Measurements from ENCODE around the gene DPM3.
"Not testable (repeated sequence)": the region's sequence is repeated elsewhere in the genome, so short reads cannot be mapped to it uniquely, and the experiment has no call there.

The DPM3 gene

GRCh38 chr1:155139895-155140629, at the start of gene DPM3:
Gene DPM3 (minus strand): TSS chr1:155140531. CDS start chr1:155140240, 291 bp downstream.
- DNase-seq = peak; percentile 69

DNA sequence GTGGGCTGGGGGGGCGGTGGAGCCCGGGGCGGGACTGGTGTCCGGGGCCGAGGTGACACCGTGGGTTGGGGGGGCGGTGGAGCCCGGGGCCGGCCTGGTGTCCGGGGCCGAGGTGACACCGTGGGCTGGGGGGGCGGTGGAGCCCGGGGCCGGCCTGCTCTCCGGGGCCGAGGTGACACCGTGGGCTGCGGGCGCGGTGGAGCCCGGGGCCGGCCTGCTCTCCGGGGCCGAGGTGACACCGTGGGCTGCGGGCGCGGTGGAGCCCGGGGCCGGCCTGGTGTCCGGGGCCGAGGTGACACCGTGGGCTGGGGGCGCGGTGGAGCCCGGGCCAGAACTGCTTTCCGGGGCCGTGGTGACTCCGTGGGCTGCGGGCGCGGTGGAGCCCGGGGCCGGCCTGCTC, 49.6 kb upstream of the DPM3 start:
- not testable (repeated sequence) for DNase-seq

DNA sequence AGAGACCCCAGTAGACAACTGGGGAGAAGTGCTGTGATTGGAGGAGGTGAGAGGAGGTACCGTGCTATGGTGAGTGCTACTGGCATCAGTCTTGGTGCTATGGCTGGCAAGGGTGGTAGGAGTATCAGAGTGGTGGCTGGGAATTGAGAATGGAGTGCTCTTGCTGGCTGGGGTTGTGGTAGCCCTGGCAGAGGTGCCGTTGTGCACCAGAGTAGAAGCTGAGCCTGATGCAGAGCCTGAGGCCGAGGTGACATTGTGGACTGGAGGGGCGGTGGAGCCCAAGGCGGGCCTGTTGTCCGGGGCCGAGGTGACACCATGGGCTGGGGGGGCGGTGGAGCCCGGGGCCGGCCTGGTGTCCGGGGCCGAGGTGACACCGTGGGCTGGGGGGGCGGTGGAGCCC, 47.9 kb upstream of the DPM3 start:
- DNase-seq = no peak

GRCh38 chr1:155187456-155187891, 47.1 kb upstream of the DPM3 start:
- no peak for DNase-seq

- DNase-seq = peak; percentile 63
Observed at GRCh38 chr1:155186794-155187455, 46.6 kb upstream of the DPM3 start.

DNA sequence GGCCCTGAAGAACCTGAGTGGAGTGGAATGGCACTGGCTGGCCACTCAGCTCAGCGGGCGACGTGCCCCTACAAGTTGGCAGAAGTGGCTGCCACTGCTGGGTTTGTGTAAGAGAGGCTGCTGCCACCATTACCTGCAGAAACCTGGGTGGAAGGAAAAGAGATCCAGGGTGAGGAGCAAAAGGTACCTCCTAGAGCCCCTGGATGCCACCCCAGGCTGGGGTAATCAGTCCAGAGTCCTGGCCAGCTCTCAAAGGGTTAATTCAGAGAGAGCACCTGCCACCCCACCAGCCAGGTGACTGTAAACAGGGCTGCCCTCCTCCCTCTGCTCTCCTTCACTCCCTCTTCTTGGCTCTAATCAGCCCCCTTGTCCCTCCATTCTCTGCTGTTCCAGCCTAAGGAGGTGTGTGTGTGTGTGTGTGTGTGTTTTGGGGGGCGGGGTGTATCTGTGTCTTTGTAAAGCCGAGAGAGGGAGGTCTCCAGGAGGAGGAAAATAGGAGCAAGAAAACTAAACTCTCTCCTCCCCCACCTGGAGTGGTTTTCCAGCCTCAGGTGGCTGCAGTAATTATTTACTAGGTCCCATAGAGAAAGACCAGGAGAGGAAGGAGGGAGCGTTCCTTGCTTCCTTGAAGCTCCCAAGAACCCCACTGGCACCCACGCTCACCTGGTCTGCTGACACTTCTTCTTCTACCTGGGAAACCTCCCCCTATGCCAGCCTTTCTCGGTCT, 45.9 kb upstream of the DPM3 start:
- peak; percentile 63 for DNase-seq

DNA sequence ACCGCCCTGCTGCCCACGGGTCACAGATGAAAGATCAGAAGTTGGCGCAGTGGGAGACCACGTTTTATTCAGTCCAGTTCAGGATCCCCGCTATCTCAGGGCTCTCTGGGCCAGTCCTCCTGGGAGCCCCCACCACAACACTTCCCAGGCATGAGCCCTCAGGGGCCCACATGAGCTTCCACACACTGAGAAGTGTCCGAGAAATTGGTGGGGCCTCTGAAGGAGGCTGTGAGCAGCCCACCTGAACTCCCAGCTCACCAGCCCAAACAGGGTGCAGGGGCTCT, 45.4 kb upstream of the DPM3 start:
- no peak for DNase-seq

DNA sequence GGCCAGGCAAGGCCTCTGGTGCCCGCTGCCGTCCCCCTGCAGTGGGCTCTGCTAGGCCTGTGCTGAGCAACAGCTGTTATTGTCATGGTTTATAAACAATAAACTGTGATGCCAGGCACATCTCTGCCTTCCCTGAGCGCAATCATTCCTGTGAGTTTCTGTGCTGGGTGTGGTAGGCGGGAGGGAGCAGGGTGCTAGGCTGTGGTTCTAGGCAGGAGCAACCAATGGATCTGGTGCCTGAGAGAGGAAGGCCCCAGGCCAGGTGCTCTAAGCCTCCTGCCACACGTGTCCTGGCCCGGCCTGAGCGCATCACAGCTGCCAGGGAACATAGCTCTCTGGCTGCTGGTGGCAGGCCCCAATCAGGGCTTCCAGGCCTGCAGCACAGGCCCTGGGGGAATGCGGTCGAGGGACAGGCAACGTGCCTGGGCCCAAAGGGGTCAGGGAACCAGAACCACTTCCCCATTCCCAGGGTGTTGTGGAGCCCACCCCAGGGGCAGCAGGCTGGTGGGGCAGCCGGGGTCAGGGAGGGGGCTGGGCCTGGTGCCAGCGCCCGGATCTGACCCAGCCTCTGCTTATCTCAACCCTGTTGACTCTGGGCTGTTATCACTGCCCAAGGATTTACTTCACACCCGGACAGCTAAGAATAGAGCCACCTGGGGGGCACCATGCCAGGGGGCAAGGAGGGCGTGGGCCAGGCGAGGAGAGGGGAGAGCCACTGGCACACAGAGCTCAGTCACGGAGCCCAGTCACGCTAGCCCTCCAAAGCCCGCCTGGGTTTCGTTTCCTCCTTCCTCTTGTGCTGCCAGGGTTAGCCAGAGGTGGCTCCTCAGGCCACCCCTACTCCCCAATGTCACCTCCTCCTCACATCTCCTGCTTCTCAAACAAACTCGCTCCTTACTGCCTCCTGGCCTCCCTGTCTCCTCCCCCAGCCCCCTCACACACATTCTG, 44.8 kb upstream of the DPM3 start:
- DNase-seq = peak; percentile 33

DNA sequence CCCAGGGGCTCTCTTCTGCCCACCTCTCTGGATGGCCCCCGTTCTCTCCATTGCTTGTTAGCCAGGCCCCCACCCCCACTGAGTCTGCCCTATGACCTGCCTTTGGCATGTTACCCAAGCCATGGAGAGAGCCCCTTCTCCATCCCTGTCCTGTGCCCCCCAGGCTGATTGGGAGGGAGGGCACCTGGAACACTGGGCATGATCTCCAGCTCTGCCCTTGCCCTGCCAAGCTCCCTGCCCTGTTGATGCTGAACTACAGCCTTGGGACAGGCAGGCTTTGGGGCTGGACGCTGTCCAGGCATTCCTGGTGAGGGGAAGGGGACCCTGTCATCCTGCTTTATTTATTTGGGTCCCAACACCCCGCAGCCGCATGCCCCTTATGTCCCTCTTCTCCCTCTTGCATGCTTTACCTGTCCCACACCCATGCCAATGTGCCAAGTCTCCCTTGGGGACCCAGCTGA, 44.0 kb upstream of the DPM3 start:
- DNase-seq = no peak

DNA sequence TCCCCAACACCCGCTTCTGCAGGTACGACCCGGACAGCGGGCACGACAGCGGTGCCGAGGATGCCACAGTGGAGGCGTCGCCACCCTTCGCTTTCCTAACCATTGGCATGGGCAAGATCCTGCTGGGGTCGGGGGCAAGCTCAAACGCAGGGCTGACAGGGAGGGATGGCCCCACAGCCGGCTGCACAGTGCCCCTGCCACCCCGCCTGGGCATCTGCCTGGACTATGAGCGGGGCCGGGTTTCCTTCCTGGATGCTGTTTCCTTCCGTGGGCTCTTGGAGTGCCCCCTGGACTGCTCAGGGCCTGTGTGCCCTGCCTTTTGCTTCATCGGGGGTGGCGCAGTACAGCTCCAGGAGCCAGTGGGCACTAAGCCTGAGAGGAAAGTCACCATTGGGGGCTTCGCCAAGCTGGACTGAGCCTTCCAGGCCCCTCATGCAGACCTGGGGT, 43.5 kb upstream of the DPM3 start:
- DNase-seq = no peak

GRCh38 chr1:155182052-155182550, 41.8 kb upstream of the DPM3 start:
- no peak for DNase-seq

DNA sequence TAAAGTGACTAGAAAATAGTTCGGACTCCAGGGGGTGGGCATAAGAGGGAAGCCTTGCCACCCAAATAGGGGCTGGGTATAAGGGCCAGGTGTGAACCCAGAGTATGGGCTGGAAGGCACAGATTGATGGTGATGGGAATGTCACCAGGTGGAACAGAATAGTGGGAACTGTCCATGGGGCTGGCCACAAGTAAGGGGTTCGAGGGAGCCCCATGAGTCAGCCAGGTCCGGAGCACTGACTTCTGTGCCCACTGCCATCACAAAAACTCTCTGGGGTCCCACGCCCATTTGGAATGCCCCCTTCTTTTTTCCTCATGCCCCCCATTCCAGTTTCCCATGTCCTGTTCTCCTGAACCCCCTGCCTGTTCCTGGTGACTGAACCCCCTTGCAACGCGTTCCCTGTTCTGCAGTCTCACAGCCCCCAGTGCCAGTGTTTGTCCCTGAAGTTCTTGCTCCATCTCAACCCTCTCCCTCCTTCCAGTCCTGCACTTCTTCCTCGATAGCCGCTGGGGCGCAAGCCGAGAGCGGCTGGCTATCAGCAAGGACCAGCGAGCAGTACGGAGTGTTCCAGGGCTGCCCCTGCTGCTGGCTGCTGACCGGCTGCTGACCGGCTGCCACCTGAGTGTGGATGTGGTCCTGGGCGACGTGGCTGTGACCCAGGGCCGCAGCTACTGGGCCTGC, 41.2 kb upstream of the DPM3 start:
- DNase-seq = no peak

GRCh38 chr1:155179112-155180031, 39.0 kb upstream of the DPM3 start:
- no peak for DNase-seq

DNA sequence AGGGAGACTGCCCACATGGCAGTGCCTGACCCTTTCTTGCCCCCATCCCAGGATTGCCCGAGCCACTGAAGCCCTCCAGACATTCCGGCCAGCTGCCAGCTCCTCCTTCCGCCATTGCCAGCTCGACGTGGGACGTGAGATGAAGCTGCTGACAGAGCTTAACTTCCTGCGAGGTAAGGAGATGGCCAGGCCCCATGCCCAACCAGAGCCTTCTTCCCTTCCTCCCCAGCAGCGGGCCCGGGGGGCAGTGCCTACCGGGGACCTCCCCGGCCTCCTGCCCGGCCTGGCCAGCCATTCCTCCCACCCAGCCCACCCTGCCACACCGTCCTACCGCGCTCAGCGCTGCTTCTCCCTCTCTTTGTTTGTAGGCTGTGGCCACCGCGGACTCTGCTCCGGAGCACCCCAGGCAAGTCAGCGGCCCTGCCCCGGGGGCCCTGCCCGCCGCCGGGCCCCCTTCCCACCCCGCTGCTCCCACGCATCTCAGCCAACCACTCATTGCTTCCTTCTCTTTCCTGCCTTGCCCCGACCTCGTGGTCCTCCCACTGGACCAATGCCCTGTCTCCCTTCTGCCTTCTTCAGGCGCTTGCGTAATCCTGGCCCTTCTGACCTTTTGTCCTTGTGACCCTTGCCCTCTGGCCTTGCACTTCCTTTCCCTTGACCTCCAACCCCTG, 38.2 kb upstream of the DPM3 start:
- DNase-seq = no peak

- no peak for DNase-seq
Observed at GRCh38 chr1:155177918-155178281, 37.6 kb upstream of the DPM3 start.

GRCh38 chr1:155177192-155177917, 37.0 kb upstream of the DPM3 start:
- DNase-seq = no peak

GRCh38 chr1:155176544-155177071, 36.3 kb upstream of the DPM3 start:
- peak; percentile 77 for DNase-seq

DNA sequence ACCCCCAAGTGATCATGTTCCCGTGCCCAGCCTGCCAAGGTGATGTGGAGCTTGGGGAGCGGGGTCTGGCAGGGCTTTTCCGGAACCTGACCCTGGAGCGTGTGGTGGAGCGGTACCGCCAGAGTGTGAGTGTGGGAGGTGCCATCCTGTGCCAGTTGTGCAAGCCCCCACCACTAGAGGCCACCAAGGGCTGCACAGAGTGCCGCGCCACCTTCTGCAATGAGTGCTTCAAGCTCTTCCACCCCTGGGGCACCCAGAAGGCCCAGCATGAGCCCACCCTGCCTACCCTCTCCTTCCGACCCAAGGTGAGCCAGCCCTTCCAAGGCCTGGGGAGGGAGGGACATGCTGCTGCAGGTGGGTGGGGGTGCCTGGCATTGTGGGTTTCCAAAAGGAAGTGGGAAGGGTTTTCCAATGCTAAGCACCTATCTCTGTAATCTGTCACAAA, 35.6 kb upstream of the DPM3 start:
- peak; percentile 18 for DNase-seq

GRCh38 chr1:155175281-155175926, 35.1 kb upstream of the DPM3 start:
- DNase-seq = no peak

Data from DMS153 (cell line).